Cardiac muscle cell (in vitro differentiated cells and primary cell): ENCODE results near the gene MASP2. TPM values are rescaled to one million over a fixed set of nuclear protein-coding genes. Genes with fewer than 3 reads are reported as not detected.

Experiments
- DNase-seq, 2 donors: peaks; one replicate each; pipeline versions ENCODE4 v3.0.0 to v3.0.0-alpha.2; 2010 to 2017; ENCODE audit warnings: low read depth in 1 of 2, low spot score in 1 of 2
- H3K27ac ChIP-seq: fragments of 200-600 bp; sonication (generic); 2 replicates; pipeline ENCODE4 v1.5.1; 2016
- H3K27me3 ChIP-seq: fragments of 200-600 bp; sonication (generic); 2 replicates; pipeline ENCODE4 v1.6.0; 2016; ENCODE audit warnings: control low read depth
- H3K36me3 ChIP-seq: fragments of 200-600 bp; sonication (generic); 2 replicates; pipeline ENCODE4 v1.5.1; 2016; ENCODE audit warnings: control low read depth
- H3K4me1 ChIP-seq: fragments of 200-600 bp; sonication (generic); 2 replicates; pipeline ENCODE4 v1.8.1; 2017; ENCODE audit warnings: low read depth, mild to moderate bottlenecking, mixed run types
- H3K4me3 ChIP-seq: fragments of 200-600 bp; sonication (generic); 2 replicates; pipeline ENCODE4 v1.5.1; 2016; ENCODE audit warnings: mild to moderate bottlenecking
- H3K9me3 ChIP-seq: fragments of 200-600 bp; sonication (generic); 2 replicates; pipeline ENCODE4 v1.5.1; 2017; ENCODE audit warnings: low read depth, mild to moderate bottlenecking, control low read depth
- CTCF ChIP-seq: IDR thresholded peaks from 2 replicates; pipeline ENCODE4 v1.5.1; 2012; ENCODE audit warnings: low read depth, mild to moderate bottlenecking, low read length
- polyA plus RNA-seq: library from polyadenylated mRNA; unstranded; fragments of >200 nt; fragmentation: Nextera tagmentation; extraction: Ambion mirVana; gene quantifications from 2 replicates; pipeline ENCODE4 v1.2.1, GENCODE V29; 2016
- total RNA-seq: library from RNA; depleted of rRNA; stranded (reverse); fragments of >200 nt; gene quantifications from 2 replicates; pipeline ENCODE4 v1.2.3, GENCODE V29; 2016

Gene MASP2
- total and polyA plus RNA-seq, 2 experiments from 2014 or later = 0.40 TPM; not detected in 1

GRCh38 chr1:11059155-11059967 is 12.3 kb upstream of the MASP2 start:
- Histone ChIP-seq H3K27ac (no peak overlapping the region), H3K27me3 (no peaks in the 10 kb centered on the region), H3K4me3 (peak overlapping the region; percentile 95), H3K9me3 (no peaks in the 10 kb centered on the region), H3K4me1 (peaks cover 3% of the 10 kb centered on the region), H3K36me3 (peaks cover 7% of the 10 kb centered on the region)
- no peak for TF ChIP-seq CTCF
- DNase-seq = no peak

- Histone ChIP-seq H3K27ac (no peak overlapping the region), H3K4me3 (peak overlapping the region; percentile 95), H3K27me3 (no peaks in the 10 kb centered on the region), H3K4me1 (peaks cover 3% of the 10 kb centered on the region), H3K9me3 (no peaks in the 10 kb centered on the region), H3K36me3 (peaks cover 7% of the 10 kb centered on the region)
- no peak for DNase-seq
- no peak for TF ChIP-seq CTCF
Measured at GRCh38 chr1:11058595-11059154, 11.6 kb upstream of the MASP2 start.

GRCh38 chr1:11058026-11058425 is 11.0 kb upstream of the MASP2 start:
- H3K4me3 ChIP-seq = no peak overlapping the region
- no peak for DNase-seq
- H3K27ac ChIP-seq = no peak overlapping the region
- H3K9me3 ChIP-seq = no peaks in the 10 kb centered on the region
- H3K36me3 ChIP-seq = peaks cover 7% of the 10 kb centered on the region
- peaks cover 3% of the 10 kb centered on the region for H3K4me1 ChIP-seq
- TF ChIP-seq CTCF = no peak
- no peaks in the 10 kb centered on the region for H3K27me3 ChIP-seq

- no peak for TF ChIP-seq CTCF
- Histone ChIP-seq H3K4me1 (peaks cover 3% of the 10 kb centered on the region), H3K27me3 (no peaks in the 10 kb centered on the region), H3K4me3 (no peak overlapping the region), H3K36me3 (peaks cover 7% of the 10 kb centered on the region), H3K27ac (no peak overlapping the region), H3K9me3 (no peaks in the 10 kb centered on the region)
- no peak for DNase-seq
Measured at GRCh38 chr1:11057477-11057876, 10.4 kb upstream of the MASP2 start.

GRCh38 chr1:11056504-11056903 is 9.5 kb upstream of the MASP2 start:
- no peaks in the 10 kb centered on the region for H3K9me3 ChIP-seq
- TF ChIP-seq CTCF = no peak
- no peak overlapping the region for H3K27ac ChIP-seq
- no peaks in the 10 kb centered on the region for H3K27me3 ChIP-seq
- H3K4me3 ChIP-seq = no peak overlapping the region
- H3K4me1 ChIP-seq = peaks cover 3% of the 10 kb centered on the region
- DNase-seq = no peak
- H3K36me3 ChIP-seq = peaks cover 7% of the 10 kb centered on the region
